Measurements from ENCODE around the gene WNT7A. TPM values are rescaled to one million over a fixed set of nuclear protein-coding genes. Genes with fewer than 3 reads are reported as not detected.

Gene WNT7A
- total and polyA plus RNA-seq, 4 experiments from 2014 or later: 8.3 to 19.3 (median 13.5) TPM

- H3K27ac Mint-ChIP-seq: peak overlapping the region in 1 of 7 donors; percentile 4
- no peak overlapping the region for H3K27ac ChIP-seq (ENCODE audit: low read depth, low read length)
- CTCF ChIA-PET (ENCODE audit: partially characterized antibody): interaction anchor here (0.9 kb wide), 1 partner anchor 14 kb away, joined by 3 read pairs; no protein-coding TSS in a partner anchor
- H3K4me1 Mint-ChIP-seq: peaks cover 6 to 19% (median 10%) of the 10 kb centered on the region in 4 donors
- no peaks in the 10 kb centered on the region for H3K27me3 ChIP-seq (ENCODE audit: insufficient read depth, low read length)
- H3K9me3 ChIP-seq (ENCODE audit: control insufficient read depth in 1 of 2, low read length in 2 of 2): no peaks in the 10 kb centered on the region
- H3K27me3 Mint-ChIP-seq: no peaks in the 10 kb centered on the region
- intact Hi-C loops (cut with micrococcal nuclease): no loop called here
- H3K36me3 Mint-ChIP-seq: peaks cover 7 to 11% of the 10 kb centered on the region in 2 donors
- no peaks in the 10 kb centered on the region for H3K36me3 ChIP-seq (ENCODE audit: insufficient read depth, low read length)
- no peak overlapping the region for H3K4me3 ChIP-seq (ENCODE audit: low read length in 2 of 2)
- POLR2A ChIA-PET (ENCODE audit: partially characterized antibody): no interaction called here
- H3K4me3 Mint-ChIP-seq: no peak overlapping the region
- H3K9me3 Mint-ChIP-seq: no peaks in the 10 kb centered on the region
- no peak for DNase-seq
- no peaks in the 10 kb centered on the region for H3K4me1 ChIP-seq (ENCODE audit: insufficient read depth, low read length)
Measured at GRCh38 chr3:13839253-13839652, 40.6 kb downstream of the WNT7A start.

- intact Hi-C loops (cut with micrococcal nuclease): no loop called here
- peaks cover 0 to 1% (median 0%) of the 10 kb centered on the region in 8 donors for H3K9me3 Mint-ChIP-seq
Measured at GRCh38 chr3:13838421-13838820, 41.5 kb downstream of the WNT7A start.

GRCh38 chr3:13837751-13838150, 42.1 kb downstream of the WNT7A start:
- H3K36me3 ChIP-seq (ENCODE audit: insufficient read depth, low read length): no peaks in the 10 kb centered on the region
- H3K27ac ChIP-seq (ENCODE audit: low read depth, low read length): no peak overlapping the region
- H3K9me3 ChIP-seq (ENCODE audit: control insufficient read depth in 1 of 2, low read length in 2 of 2): no peaks in the 10 kb centered on the region
- Mint-ChIP-seq H3K27me3 (no peaks in the 10 kb centered on the region), H3K27ac (peak overlapping the region in 1 of 7 donors; percentile 29), H3K9me3 (peaks cover 0 to 1% (median 0%) of the 10 kb centered on the region in 8 donors), H3K4me1 (peaks cover 8 to 28% (median 19%) of the 10 kb centered on the region in 4 donors), H3K36me3 (peaks cover 10 to 11% of the 10 kb centered on the region in 2 donors), H3K4me3 (no peak overlapping the region)
- intact Hi-C loops (cut with micrococcal nuclease): no loop called here
- H3K4me1 ChIP-seq (ENCODE audit: insufficient read depth, low read length): no peaks in the 10 kb centered on the region
- H3K27me3 ChIP-seq (ENCODE audit: insufficient read depth, low read length): no peaks in the 10 kb centered on the region
- H3K4me3 ChIP-seq (ENCODE audit: low read length in 2 of 2): no peak overlapping the region
- DNase-seq: no peak
- ChIA-PET POLR2A (ENCODE audit: partially characterized antibody) (interaction anchor here (1.2 kb wide), 1 partner anchor 42 kb away, joined by 4 read pairs; the partner anchor contains the start of gene WNT7A), CTCF (ENCODE audit: partially characterized antibody) (interaction anchor here (1.0 to 1.4 kb wide), 3 partner anchors 11 to 43 kb away, joined by 3 to 5 read pairs (median 4); partner anchors contain the start of gene WNT7A)

More at GRCh38 chr3:13838421-13838820, 41.5 kb downstream of the WNT7A start:
- CTCF ChIA-PET (ENCODE audit: partially characterized antibody): interaction anchor here (0.9 to 1.4 kb wide), 3 partner anchors 12 to 42 kb away, joined by 3 to 5 read pairs (median 4); no protein-coding TSS in a partner anchor
- Histone ChIP-seq H3K4me1 (ENCODE audit: insufficient read depth, low read length) (no peaks in the 10 kb centered on the region), H3K36me3 (ENCODE audit: insufficient read depth, low read length) (no peaks in the 10 kb centered on the region), H3K27ac (ENCODE audit: low read depth, low read length) (no peak overlapping the region), H3K4me3 (ENCODE audit: low read length in 2 of 2) (no peak overlapping the region), H3K9me3 (ENCODE audit: control insufficient read depth in 1 of 2, low read length in 2 of 2) (no peaks in the 10 kb centered on the region), H3K27me3 (ENCODE audit: insufficient read depth, low read length) (no peaks in the 10 kb centered on the region)
- Mint-ChIP-seq H3K27me3 (no peaks in the 10 kb centered on the region), H3K4me3 (no peak overlapping the region), H3K36me3 (peaks cover 7 to 11% of the 10 kb centered on the region in 2 donors), H3K27ac (no peak overlapping the region), H3K4me1 (peaks cover 6 to 22% (median 14%) of the 10 kb centered on the region in 4 donors)
- DNase-seq: no peak
- POLR2A ChIA-PET (ENCODE audit: partially characterized antibody): no interaction called here

GRCh38 chr3:13836658-13837587, 42.9 kb downstream of the WNT7A start:
- Mint-ChIP-seq H3K27me3 (no peaks in the 10 kb centered on the region), H3K27ac (peak overlapping the region in 4 of 7 donors; percentile 6 to 81 (median 68)), H3K9me3 (peaks cover 0 to 3% (median 0%) of the 10 kb centered on the region in 8 donors), H3K4me3 (no peak overlapping the region), H3K36me3 (peaks cover 10 to 11% of the 10 kb centered on the region in 2 donors), H3K4me1 (peaks cover 8 to 28% (median 19%) of the 10 kb centered on the region in 4 donors)
- Histone ChIP-seq H3K36me3 (ENCODE audit: insufficient read depth, low read length) (no peaks in the 10 kb centered on the region), H3K4me3 (ENCODE audit: low read length in 2 of 2) (no peak overlapping the region), H3K9me3 (ENCODE audit: control insufficient read depth in 1 of 2, low read length in 2 of 2) (no peaks in the 10 kb centered on the region), H3K27me3 (ENCODE audit: insufficient read depth, low read length) (no peaks in the 10 kb centered on the region), H3K4me1 (ENCODE audit: insufficient read depth, low read length) (no peaks in the 10 kb centered on the region), H3K27ac (ENCODE audit: low read depth, low read length) (no peak overlapping the region)
- ChIA-PET POLR2A (ENCODE audit: partially characterized antibody) (interaction anchor here (1.2 kb wide), 1 partner anchor 43 kb away, joined by 4 read pairs; the partner anchor contains the start of gene WNT7A), CTCF (ENCODE audit: partially characterized antibody) (interaction anchor here (1.3 kb wide), 2 partner anchors 12 to 43 kb away, joined by 3 read pairs; partner anchors contain the start of gene WNT7A)
- intact Hi-C loops (cut with micrococcal nuclease): no loop called here
- no peak for DNase-seq

- peaks cover 0 to 3% (median 0%) of the 10 kb centered on the region in 8 donors for H3K9me3 Mint-ChIP-seq
- H3K27me3 Mint-ChIP-seq: no peaks in the 10 kb centered on the region
- H3K4me3 Mint-ChIP-seq: no peak overlapping the region
- Histone ChIP-seq H3K36me3 (ENCODE audit: insufficient read depth, low read length) (no peaks in the 10 kb centered on the region), H3K9me3 (ENCODE audit: control insufficient read depth in 1 of 2, low read length in 2 of 2) (no peaks in the 10 kb centered on the region), H3K27me3 (ENCODE audit: insufficient read depth, low read length) (no peaks in the 10 kb centered on the region), H3K4me3 (ENCODE audit: low read length in 2 of 2) (no peak overlapping the region), H3K4me1 (ENCODE audit: insufficient read depth, low read length) (no peaks in the 10 kb centered on the region), H3K27ac (ENCODE audit: low read depth, low read length) (no peak overlapping the region)
- ChIA-PET CTCF (ENCODE audit: partially characterized antibody) (no interaction called here), POLR2A (ENCODE audit: partially characterized antibody) (no interaction called here)
- peak overlapping the region in 2 of 7 donors; percentile 10 to 88 for H3K27ac Mint-ChIP-seq
- peaks cover 16 to 17% of the 10 kb centered on the region in 2 donors for H3K36me3 Mint-ChIP-seq
- no peak for DNase-seq
- intact Hi-C loops (cut with micrococcal nuclease): no loop called here
- peaks cover 10 to 36% (median 25%) of the 10 kb centered on the region in 4 donors for H3K4me1 Mint-ChIP-seq
Measured at GRCh38 chr3:13835246-13835645, 44.6 kb downstream of the WNT7A start.

GRCh38 chr3:13834258-13835035, 45.4 kb downstream of the WNT7A start:
- Mint-ChIP-seq H3K4me3 (peak overlapping the region in 2 of 8 donors; percentile 22 to 51), H3K4me1 (peaks cover 10 to 39% (median 25%) of the 10 kb centered on the region in 4 donors), H3K27me3 (no peaks in the 10 kb centered on the region), H3K27ac (peak overlapping the region in 5 of 7 donors; percentile 5 to 88 (median 43)), H3K9me3 (peaks cover 0 to 3% (median 0%) of the 10 kb centered on the region in 8 donors), H3K36me3 (peaks cover 17 to 20% of the 10 kb centered on the region in 2 donors)
- H3K4me1 ChIP-seq (ENCODE audit: insufficient read depth, low read length): no peaks in the 10 kb centered on the region
- ChIA-PET POLR2A (ENCODE audit: partially characterized antibody) (no interaction called here), CTCF (ENCODE audit: partially characterized antibody) (no interaction called here)
- intact Hi-C loops (cut with micrococcal nuclease): no loop called here
- H3K36me3 ChIP-seq (ENCODE audit: insufficient read depth, low read length): no peaks in the 10 kb centered on the region
- H3K4me3 ChIP-seq (ENCODE audit: low read length in 2 of 2): no peak overlapping the region
- no peaks in the 10 kb centered on the region for H3K9me3 ChIP-seq (ENCODE audit: control insufficient read depth in 1 of 2, low read length in 2 of 2)
- no peaks in the 10 kb centered on the region for H3K27me3 ChIP-seq (ENCODE audit: insufficient read depth, low read length)
- DNase-seq: no peak
- H3K27ac ChIP-seq (ENCODE audit: low read depth, low read length): no peak overlapping the region
